Bladder microvascular endothelial cell (primary cell): ENCODE data around the gene HDDC2. TPM values are rescaled to one million over a fixed set of nuclear protein-coding genes. Genes with fewer than 3 reads are reported as not detected.

ENCODE experiments used
- total RNA-seq: library from RNA; depleted of rRNA; stranded (reverse); fragments of >200 nt; gene quantifications from 2 replicates; pipeline ENCODE4 v1.2.3, GENCODE V29; 2014

The HDDC2 gene
- 8.6 and 10.1 TPM in 2 replicates for total RNA-seq

GRCh38 chr6:125301435-125302391 is at the start of gene HDDC2:
TSS of gene HDDC2 (minus strand) at chr6:125301967. CDS start at chr6:125301932, 35 bp downstream.

Other genes with a start within 250 kb of the HDDC2 start
- 3.8 and 5.3 TPM in 2 replicates for gene TPD52L1, start 148.2 kb downstream of the HDDC2 start, total RNA-seq